ENCODE data around the gene TPI1. TPM values are rescaled to one million over a fixed set of nuclear protein-coding genes. Genes with fewer than 3 reads are reported as not detected.

The TPI1 gene
- total RNA-seq, 4 donors from 2014 or later, result 265 to 558 (median 432) TPM

- intact Hi-C loops (cut with DNase I; ENCODE audit: low total_unique reads), result no loop called here
- no peak overlapping the region for H3K4me3 ChIP-seq (ENCODE audit: low read depth, poor library complexity, severe bottlenecking)
- WGBS, 2 donors, result 85 to 92% methylated on average over 2 of the region's 2 CpGs
- DNase-seq (ENCODE audit: low spot score in 2 of 2), result no peak
- TF ChIP-seq CTCF (IDR thresholded peaks at IDR 0.05) (no peak), POLR2A (IDR thresholded peaks at IDR 0.05) (no peak)
Observed at GRCh38 chr12:6847676-6848075, 19.7 kb upstream of the TPI1 start.

GRCh38 chr12:6849427-6849826 is 17.9 kb upstream of the TPI1 start:
- intact Hi-C loops (cut with DNase I; ENCODE audit: low total_unique reads), result no loop called here
- TF ChIP-seq CTCF (IDR thresholded peaks at IDR 0.05), result no peak
- no peak for TF ChIP-seq POLR2A (IDR thresholded peaks at IDR 0.05)
- WGBS, 2 donors, result 93 to 94% methylated on average over 2 of the region's 2 CpGs
- no peak for DNase-seq (ENCODE audit: low spot score in 2 of 2)
- H3K4me3 ChIP-seq (ENCODE audit: low read depth, poor library complexity, severe bottlenecking), result no peak overlapping the region

DNA sequence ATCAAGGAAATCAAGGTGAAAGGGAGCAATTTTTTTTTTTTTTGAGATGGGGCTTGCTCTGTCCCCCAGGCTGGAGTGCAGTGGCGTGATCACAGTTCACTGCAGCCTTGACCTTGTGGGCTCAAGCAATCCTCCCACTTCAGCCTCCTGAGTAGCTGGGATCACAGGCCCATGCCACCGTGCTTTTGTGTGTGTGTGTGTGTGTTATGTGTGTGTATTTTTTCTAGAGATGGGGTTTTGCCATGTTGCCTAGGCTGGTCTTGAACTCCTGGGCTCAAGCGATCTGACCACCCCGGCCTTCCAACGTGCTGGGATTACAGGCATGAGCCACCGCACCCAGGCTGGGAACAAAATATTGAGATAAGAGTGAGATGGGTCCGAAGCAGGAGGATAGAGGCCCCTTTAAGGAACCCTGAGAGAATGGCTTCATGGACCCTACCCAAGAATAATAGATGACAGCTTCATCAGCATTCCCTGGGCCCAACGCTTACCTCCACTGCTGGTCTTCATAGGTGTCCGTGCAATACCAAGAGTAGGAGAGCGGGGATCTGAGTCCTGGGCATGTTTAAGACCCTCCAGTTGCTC is 17.3 kb upstream of the TPI1 start:
- DNase-seq (ENCODE audit: low spot score in 2 of 2), result no peak
- no peak overlapping the region for H3K4me3 ChIP-seq (ENCODE audit: low read depth, poor library complexity, severe bottlenecking)
- TF ChIP-seq CTCF (IDR thresholded peaks at IDR 0.05) (no peak), POLR2A (IDR thresholded peaks at IDR 0.05) (no peak)
- 83 to 89% methylated on average over 10 of the region's 10 CpGs for WGBS, 2 donors
- intact Hi-C loops (cut with DNase I; ENCODE audit: low total_unique reads), result no loop called here

DNA sequence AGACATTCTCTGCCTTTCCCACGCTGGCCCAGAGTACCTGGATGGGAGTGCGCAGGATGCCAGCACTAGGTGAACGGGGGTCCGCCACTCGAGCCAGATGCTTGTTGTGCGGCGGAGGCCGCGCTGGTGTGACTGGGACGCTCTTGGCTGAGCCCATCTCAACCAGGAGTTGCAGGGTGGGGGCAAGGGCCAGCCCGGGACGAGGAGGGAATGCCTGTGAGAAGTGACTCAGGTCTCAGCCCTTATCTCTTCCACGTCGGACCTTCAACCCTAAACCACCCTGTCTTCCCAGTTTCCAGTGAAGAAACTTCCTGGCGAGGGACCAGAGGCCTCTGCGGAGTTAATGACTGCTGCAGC is 16.6 kb upstream of the TPI1 start:
- WGBS, 2 donors, result 30 to 44% methylated on average over 16 of the region's 16 CpGs
- H3K4me3 ChIP-seq (ENCODE audit: low read depth, poor library complexity, severe bottlenecking), result no peak overlapping the region
- intact Hi-C loops (cut with DNase I; ENCODE audit: low total_unique reads), result no loop called here
- TF ChIP-seq CTCF (IDR thresholded peaks at IDR 0.05), result no peak
- no peak for TF ChIP-seq POLR2A (IDR thresholded peaks at IDR 0.05)
- peak; percentile 53 to 91 for DNase-seq (ENCODE audit: low spot score in 2 of 2)

GRCh38 chr12:6851153-6851920 is 16.0 kb upstream of the TPI1 start, which contains the start of gene CDCA3:
Gene CDCA3, minus strand, starts transcription at chr12:6851286. Its CDS starts 334 bp downstream, at chr12:6850952.
- peak within 1 kb of the TSS; percentile 39 for H3K4me3 ChIP-seq (ENCODE audit: low read depth, poor library complexity, severe bottlenecking)
- intact Hi-C loops (cut with DNase I; ENCODE audit: low total_unique reads), result no loop called here
- 0% methylated on average over 37 of the region's 37 CpGs for WGBS, 2 donors
- DNase-seq (ENCODE audit: low spot score in 2 of 2), result peak; percentile 97 to 98
- TF ChIP-seq POLR2A (IDR thresholded peaks at IDR 0.05), result no peak
- no peak for TF ChIP-seq CTCF (IDR thresholded peaks at IDR 0.05)

All from lower leg skin (tissue), 4 donors.